ENCODE measurements around the gene EPHA2.

EPHA2 gene

DNA sequence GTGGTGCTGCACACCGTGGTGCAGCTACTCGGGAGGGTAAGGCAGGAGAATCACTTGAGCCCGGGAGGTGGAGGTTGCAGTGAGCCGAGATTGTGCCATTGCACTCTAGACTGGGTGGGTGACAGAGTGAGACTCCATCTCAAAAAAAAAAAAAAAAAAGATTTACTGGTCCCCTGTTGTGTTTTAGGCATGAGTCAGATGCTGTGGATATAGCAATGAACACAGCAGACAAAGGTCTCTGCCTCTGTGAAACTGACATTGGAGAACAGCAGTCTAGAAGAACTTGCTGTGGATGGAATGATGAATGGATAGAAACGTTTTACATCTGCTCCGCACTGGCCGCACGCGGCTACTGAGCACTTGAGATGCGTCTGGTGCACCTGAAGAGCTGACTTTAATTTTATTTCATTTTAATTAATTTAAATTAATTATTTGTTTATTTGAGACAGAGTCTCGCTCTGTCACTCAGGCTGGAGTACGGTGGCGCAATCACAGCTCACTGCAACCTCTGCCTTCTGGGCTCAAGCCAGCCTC lies 24.5 kb upstream of the EPHA2 start:
- no peak for DNase-seq (ENCODE audit: low read depth)
- TF ChIP-seq, protein P1, sequence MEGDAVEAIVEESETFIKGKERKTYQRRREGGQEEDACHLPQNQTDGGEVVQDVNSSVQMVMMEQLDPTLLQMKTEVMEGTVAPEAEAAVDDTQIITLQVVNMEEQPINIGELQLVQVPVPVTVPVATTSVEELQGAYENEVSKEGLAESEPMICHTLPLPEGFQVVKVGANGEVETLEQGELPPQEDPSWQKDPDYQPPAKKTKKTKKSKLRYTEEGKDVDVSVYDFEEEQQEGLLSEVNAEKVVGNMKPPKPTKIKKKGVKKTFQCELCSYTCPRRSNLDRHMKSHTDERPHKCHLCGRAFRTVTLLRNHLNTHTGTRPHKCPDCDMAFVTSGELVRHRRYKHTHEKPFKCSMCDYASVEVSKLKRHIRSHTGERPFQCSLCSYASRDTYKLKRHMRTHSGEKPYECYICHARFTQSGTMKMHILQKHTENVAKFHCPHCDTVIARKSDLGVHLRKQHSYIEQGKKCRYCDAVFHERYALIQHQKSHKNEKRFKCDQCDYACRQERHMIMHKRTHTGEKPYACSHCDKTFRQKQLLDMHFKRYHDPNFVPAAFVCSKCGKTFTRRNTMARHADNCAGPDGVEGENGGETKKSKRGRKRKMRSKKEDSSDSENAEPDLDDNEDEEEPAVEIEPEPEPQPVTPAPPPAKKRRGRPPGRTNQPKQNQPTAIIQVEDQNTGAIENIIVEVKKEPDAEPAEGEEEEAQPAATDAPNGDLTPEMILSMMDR (IDR thresholded peaks at IDR 0.05; ENCODE audit: low read depth, low read length), result no peak
- TF ChIP-seq MYC (IDR thresholded peaks at IDR 0.05; ENCODE audit: low read depth, low read length) (no peak), POLR2A (IDR thresholded peaks at IDR 0.05; ENCODE audit: extremely low read depth, insufficient read length) (no peak)
- TF ChIP-seq, protein P2, sequence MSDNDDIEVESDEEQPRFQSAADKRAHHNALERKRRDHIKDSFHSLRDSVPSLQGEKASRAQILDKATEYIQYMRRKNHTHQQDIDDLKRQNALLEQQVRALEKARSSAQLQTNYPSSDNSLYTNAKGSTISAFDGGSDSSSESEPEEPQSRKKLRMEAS (IDR thresholded peaks at IDR 0.05; ENCODE audit: low read depth, low read length), result no peak
- no peak overlapping the region for H3K4me3 ChIP-seq (ENCODE audit: low read depth, low read length)

GRCh38 chr1:16178596-16179497 lies 23.0 kb upstream of the EPHA2 start:
- no peak for DNase-seq (ENCODE audit: low read depth)
- TF ChIP-seq POLR2A (IDR thresholded peaks at IDR 0.05; ENCODE audit: extremely low read depth, insufficient read length), result no peak
- TF ChIP-seq, protein P2 (IDR thresholded peaks at IDR 0.05; ENCODE audit: low read depth, low read length), result no peak
- no peak overlapping the region for H3K4me3 ChIP-seq (ENCODE audit: low read depth, low read length)

DNA sequence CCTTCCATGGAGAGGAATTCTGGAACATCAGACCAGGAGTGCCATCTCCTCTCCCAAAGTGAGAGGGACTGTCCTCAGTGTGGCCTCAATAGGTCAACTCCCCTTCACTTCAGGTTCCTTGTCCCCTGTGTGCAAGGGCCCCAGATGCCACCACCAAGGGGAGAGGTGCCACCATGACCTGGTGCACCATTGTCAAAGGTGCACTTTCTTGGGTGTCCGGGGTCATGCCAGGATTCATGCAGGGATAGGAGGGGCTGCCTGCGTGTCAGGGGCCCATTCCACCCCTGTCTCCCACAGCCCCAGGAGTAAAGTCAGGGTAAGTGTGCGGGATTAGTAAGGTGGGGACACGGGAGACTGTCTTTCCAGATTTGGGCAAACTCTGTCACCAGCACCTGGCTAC lies 21.4 kb upstream of the EPHA2 start:
- TF ChIP-seq, protein P2 (IDR thresholded peaks at IDR 0.05; ENCODE audit: low read depth, low read length), result no peak
- TF ChIP-seq POLR2A (IDR thresholded peaks at IDR 0.05; ENCODE audit: extremely low read depth, insufficient read length) (no peak), MYC (IDR thresholded peaks at IDR 0.05; ENCODE audit: low read depth, low read length) (no peak)
- TF ChIP-seq, protein P1 (IDR thresholded peaks at IDR 0.05; ENCODE audit: low read depth, low read length), result no peak
- DNase-seq (ENCODE audit: low read depth), result no peak
- no peak overlapping the region for H3K4me3 ChIP-seq (ENCODE audit: low read depth, low read length)

- no peak overlapping the region for H3K4me3 ChIP-seq (ENCODE audit: low read depth, low read length)
- DNase-seq (ENCODE audit: low read depth), result no peak
- TF ChIP-seq, protein P2 (IDR thresholded peaks at IDR 0.05; ENCODE audit: low read depth, low read length), result no peak
- TF ChIP-seq POLR2A (IDR thresholded peaks at IDR 0.05; ENCODE audit: extremely low read depth, insufficient read length) (no peak), MYC (IDR thresholded peaks at IDR 0.05; ENCODE audit: low read depth, low read length) (no peak)
- TF ChIP-seq, protein P1 (IDR thresholded peaks at IDR 0.05; ENCODE audit: low read depth, low read length), result no peak
Observed at GRCh38 chr1:16176653-16177052, 20.8 kb upstream of the EPHA2 start.

- TF ChIP-seq MYC (IDR thresholded peaks at IDR 0.05; ENCODE audit: low read depth, low read length) (no peak), POLR2A (IDR thresholded peaks at IDR 0.05; ENCODE audit: extremely low read depth, insufficient read length) (no peak)
- TF ChIP-seq, protein P1 (IDR thresholded peaks at IDR 0.05; ENCODE audit: low read depth, low read length), result no peak
- TF ChIP-seq, protein P2 (IDR thresholded peaks at IDR 0.05; ENCODE audit: low read depth, low read length), result no peak
- no peak for DNase-seq (ENCODE audit: low read depth)
- H3K4me3 ChIP-seq (ENCODE audit: low read depth, low read length), result no peak overlapping the region
Observed at GRCh38 chr1:16175610-16176553, 20.0 kb upstream of the EPHA2 start.
